HEK293 (cell line): ENCODE results near the gene CACNA1C.

ENCODE experiments used
- CTCF ChIA-PET: fragments of 350-600 bp; formaldehyde crosslinking; extraction: SDS; loops from one replicate; lab custom pipeline; 2021; ENCODE audit warnings: antibody characterized with exemption; lab: Yijun Ruan, JAX
- POLR2A ChIA-PET: fragments of 300-600 bp; formaldehyde crosslinking; extraction: SDS; loops from one replicate; lab custom pipeline; 2020; ENCODE audit warnings: antibody characterized with exemption, inconsistent platforms; lab: Yijun Ruan, JAX
- H3K27ac ChIP-seq: fragments of 200-500 bp; sonication (Bioruptor generic); 2 replicates; pipeline ENCODE4 v1.5.1; 2014; ENCODE audit warnings: low read depth, low read length, control low read depth, inconsistent platforms; ENCODE audit errors: extremely low read depth
- H3K36me3 ChIP-seq, 2 experiments: fragments of 200-500 bp in 1 of 2; sonication (Bioruptor generic) in 1 of 2; 1 replicate in 1 of 2; 2 replicates in 1 of 2; pipeline ENCODE4 v1.5.1; 2014 to 2017; ENCODE audit warnings: inconsistent platforms in 2 of 2, low read length in 2 of 2; ENCODE audit not compliant: control insufficient read depth in 2 of 2, insufficient read depth in 1 of 2
- H3K4me1 ChIP-seq: fragments of 200-500 bp; sonication (Bioruptor generic); 2 replicates; pipeline ENCODE4 v1.5.1; 2014; ENCODE audit warnings: mild to moderate bottlenecking, low read length, inconsistent platforms; ENCODE audit not compliant: control insufficient read depth, insufficient read depth
- H3K4me3 ChIP-seq: 2 replicates; pipeline ENCODE4 v1.5.1; 2011; ENCODE audit warnings: low read depth, mild to moderate bottlenecking, control low read depth, low read length, moderate library complexity
- H3K9me3 ChIP-seq: fragments of 200-500 bp; sonication (Bioruptor generic); 2 replicates; pipeline ENCODE4 v1.5.1; 2014; ENCODE audit warnings: low read depth, low read length, inconsistent platforms; ENCODE audit not compliant: control insufficient read depth, insufficient read depth
- BCL6B ChIP-seq: fragments of 450-650 bp; formaldehyde crosslinking; IDR thresholded peaks from 2 replicates; pipeline ENCODE4 v1.5.1; 2017; ENCODE audit warnings: missing biosample characterization, missing genetic modification characterization
- REST ChIP-seq: fragments of 450-650 bp; formaldehyde crosslinking; IDR thresholded peaks from 2 replicates; pipeline ENCODE4 v1.5.1; 2016; ENCODE audit warnings: missing biosample characterization, missing genetic modification characterization
- SP3 ChIP-seq: fragments of 450-650 bp; formaldehyde crosslinking; IDR thresholded peaks from 2 replicates; pipeline ENCODE4 v1.5.1; 2016; ENCODE audit warnings: missing biosample characterization, missing genetic modification characterization
- ZBTB8A ChIP-seq: fragments of 450-650 bp; formaldehyde crosslinking; IDR thresholded peaks from 2 replicates; pipeline ENCODE4 v1.5.1; 2016; ENCODE audit warnings: missing biosample characterization, missing genetic modification characterization
- ZFP41 ChIP-seq: fragments of 450-650 bp; formaldehyde crosslinking; IDR thresholded peaks from 2 replicates; pipeline ENCODE4 v1.5.1; 2016; ENCODE audit warnings: missing biosample characterization, missing genetic modification characterization, borderline replicate concordance
- ZNF121 ChIP-seq: fragments of 450-650 bp; formaldehyde crosslinking; IDR thresholded peaks from 2 replicates; pipeline ENCODE4 v1.5.1; 2016; ENCODE audit warnings: missing biosample characterization, missing genetic modification characterization
- ZNF16 ChIP-seq: fragments of 450-650 bp; formaldehyde crosslinking; IDR thresholded peaks from 2 replicates; pipeline ENCODE4 v1.5.1; 2016; ENCODE audit warnings: low read depth, missing biosample characterization, missing genetic modification characterization
- ZNF311 ChIP-seq: fragments of 450-650 bp; formaldehyde crosslinking; IDR thresholded peaks from 2 replicates; pipeline ENCODE4 v1.5.1; 2017; ENCODE audit warnings: missing biosample characterization, missing genetic modification characterization, borderline replicate concordance
- ZNF426 ChIP-seq: fragments of 450-650 bp; formaldehyde crosslinking; IDR thresholded peaks from 2 replicates; pipeline ENCODE4 v1.5.1; 2017; ENCODE audit warnings: missing biosample characterization, missing genetic modification characterization, mild to moderate bottlenecking, inconsistent platforms, moderate library complexity
- ZNF513 ChIP-seq: fragments of 450-650 bp; IDR thresholded peaks from 2 replicates; pipeline ENCODE4 v1.5.1; 2018; ENCODE audit warnings: missing biosample characterization, missing genetic modification characterization
- ZNF639 ChIP-seq: fragments of 450-650 bp; formaldehyde crosslinking; IDR thresholded peaks from 2 replicates; pipeline ENCODE4 v1.5.1; 2016; ENCODE audit warnings: missing biosample characterization, missing genetic modification characterization
- ZNF664 ChIP-seq: fragments of 450-650 bp; formaldehyde crosslinking; IDR thresholded peaks from 2 replicates; pipeline ENCODE4 v1.5.1; 2016; ENCODE audit warnings: missing biosample characterization, missing genetic modification characterization
- ZSCAN18 ChIP-seq: fragments of 450-650 bp; formaldehyde crosslinking; IDR thresholded peaks from 2 replicates; pipeline ENCODE4 v1.5.1; 2016; ENCODE audit warnings: missing biosample characterization, missing genetic modification characterization
- TF ChIP-seq, protein P1 (sequence below): fragments of 450-650 bp; formaldehyde crosslinking; IDR thresholded peaks from 2 replicates; pipeline ENCODE4 v1.5.1; 2016; ENCODE audit warnings: missing biosample characterization, missing genetic modification characterization, low read depth
- TF ChIP-seq, protein P2 (sequence below): fragments of 450-650 bp; formaldehyde crosslinking; IDR thresholded peaks from 2 replicates; pipeline ENCODE4 v1.5.1; 2016; ENCODE audit warnings: missing biosample characterization, missing genetic modification characterization
- TF ChIP-seq, protein P3 (sequence below): fragments of 450-650 bp; formaldehyde crosslinking; IDR thresholded peaks from 2 replicates; pipeline ENCODE4 v1.5.1; 2016; ENCODE audit warnings: missing biosample characterization, missing genetic modification characterization

The CACNA1C gene

DNA sequence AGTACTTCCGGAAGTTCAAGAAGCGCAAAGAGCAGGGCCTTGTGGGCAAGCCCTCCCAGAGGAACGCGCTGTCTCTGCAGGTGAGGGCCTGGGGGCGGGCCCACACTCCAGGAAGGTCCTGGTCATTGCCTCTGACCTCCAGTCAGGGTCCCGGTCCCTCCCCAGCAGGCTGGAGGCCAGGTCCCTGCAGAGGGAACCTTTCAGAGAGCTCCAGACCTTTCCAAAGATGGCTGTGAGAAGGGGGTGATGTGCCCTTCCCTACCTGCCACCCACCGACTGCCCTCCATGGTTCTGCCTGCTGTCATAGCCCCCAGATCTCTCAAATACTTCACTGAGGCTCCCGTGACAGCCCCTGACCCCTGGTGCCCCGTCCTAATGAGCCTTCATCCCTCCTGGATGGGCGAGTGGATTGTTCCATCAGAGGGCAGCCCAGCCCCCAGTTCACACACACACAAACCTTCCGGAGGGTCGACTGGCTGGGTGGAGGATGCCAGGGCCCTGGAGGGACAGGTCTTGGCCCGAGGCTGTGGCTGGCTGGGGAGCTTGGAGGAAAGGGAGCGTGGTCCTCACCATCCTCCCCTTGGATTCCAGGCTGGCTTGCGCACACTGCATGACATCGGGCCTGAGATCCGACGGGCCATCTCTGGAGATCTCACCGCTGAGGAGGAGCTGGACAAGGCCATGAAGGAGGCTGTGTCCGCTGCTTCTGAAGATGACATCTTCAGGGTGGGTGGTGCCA, 624.5 kb downstream of the CACNA1C start (continued):
- TF ChIP-seq ZNF426 = no peak
- TF ChIP-seq ZNF16 = no peak
- no peak for TF ChIP-seq ZSCAN18 (tag by site-specific recombination)
- TF ChIP-seq ZNF639 (tag by site-specific recombination) = no peak
- TF ChIP-seq, protein P1, sequence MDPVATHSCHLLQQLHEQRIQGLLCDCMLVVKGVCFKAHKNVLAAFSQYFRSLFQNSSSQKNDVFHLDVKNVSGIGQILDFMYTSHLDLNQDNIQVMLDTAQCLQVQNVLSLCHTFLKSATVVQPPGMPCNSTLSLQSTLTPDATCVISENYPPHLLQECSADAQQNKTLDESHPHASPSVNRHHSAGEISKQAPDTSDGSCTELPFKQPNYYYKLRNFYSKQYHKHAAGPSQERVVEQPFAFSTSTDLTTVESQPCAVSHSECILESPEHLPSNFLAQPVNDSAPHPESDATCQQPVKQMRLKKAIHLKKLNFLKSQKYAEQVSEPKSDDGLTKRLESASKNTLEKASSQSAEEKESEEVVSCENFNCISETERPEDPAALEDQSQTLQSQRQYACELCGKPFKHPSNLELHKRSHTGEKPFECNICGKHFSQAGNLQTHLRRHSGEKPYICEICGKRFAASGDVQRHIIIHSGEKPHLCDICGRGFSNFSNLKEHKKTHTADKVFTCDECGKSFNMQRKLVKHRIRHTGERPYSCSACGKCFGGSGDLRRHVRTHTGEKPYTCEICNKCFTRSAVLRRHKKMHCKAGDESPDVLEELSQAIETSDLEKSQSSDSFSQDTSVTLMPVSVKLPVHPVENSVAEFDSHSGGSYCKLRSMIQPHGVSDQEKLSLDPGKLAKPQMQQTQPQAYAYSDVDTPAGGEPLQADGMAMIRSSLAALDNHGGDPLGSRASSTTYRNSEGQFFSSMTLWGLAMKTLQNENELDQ (tag by site-specific recombination) = no peak

DNA sequence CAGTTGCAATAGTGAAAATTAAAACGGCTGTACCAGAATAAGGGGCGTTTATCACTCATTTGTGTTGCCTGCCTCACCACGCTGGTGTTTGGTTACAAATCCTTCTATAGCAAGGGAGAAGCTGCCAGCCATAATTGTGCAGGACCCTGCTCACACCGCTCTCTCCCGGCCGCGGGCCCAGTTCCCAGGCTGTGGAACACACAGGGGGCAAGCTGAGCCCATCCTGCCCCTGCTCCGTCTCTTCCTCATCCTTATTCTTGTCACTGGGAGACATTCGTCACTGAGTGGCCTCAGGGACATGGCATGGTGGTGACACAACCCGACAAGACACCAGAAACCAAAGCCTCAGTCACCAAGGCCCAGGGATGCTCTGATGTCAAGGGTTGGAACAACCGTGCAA, 625.6 kb downstream of the CACNA1C start:
- Histone ChIP-seq H3K4me3 (no peak overlapping the region), H3K36me3 (no peaks in the 10 kb centered on the region), H3K4me1 (no peaks in the 10 kb centered on the region), H3K27ac (no peak overlapping the region), H3K9me3 (no peaks in the 10 kb centered on the region)
- ChIA-PET POLR2A (no interaction called here), CTCF (no interaction called here)
- TF ChIP-seq BCL6B (tag by site-specific recombination) (no peak), ZNF311 (tag by site-specific recombination) (no peak), ZNF121 (tag by site-specific recombination) (no peak), ZBTB8A (tag by site-specific recombination) (no peak), ZNF664 (tag by site-specific recombination) (no peak), ZNF513 (tag by site-specific recombination) (no peak), REST (tag by site-specific recombination) (no peak), SP3 (tag by site-specific recombination) (no peak), ZFP41 (tag by site-specific recombination) (no peak)
- TF ChIP-seq, protein P2, sequence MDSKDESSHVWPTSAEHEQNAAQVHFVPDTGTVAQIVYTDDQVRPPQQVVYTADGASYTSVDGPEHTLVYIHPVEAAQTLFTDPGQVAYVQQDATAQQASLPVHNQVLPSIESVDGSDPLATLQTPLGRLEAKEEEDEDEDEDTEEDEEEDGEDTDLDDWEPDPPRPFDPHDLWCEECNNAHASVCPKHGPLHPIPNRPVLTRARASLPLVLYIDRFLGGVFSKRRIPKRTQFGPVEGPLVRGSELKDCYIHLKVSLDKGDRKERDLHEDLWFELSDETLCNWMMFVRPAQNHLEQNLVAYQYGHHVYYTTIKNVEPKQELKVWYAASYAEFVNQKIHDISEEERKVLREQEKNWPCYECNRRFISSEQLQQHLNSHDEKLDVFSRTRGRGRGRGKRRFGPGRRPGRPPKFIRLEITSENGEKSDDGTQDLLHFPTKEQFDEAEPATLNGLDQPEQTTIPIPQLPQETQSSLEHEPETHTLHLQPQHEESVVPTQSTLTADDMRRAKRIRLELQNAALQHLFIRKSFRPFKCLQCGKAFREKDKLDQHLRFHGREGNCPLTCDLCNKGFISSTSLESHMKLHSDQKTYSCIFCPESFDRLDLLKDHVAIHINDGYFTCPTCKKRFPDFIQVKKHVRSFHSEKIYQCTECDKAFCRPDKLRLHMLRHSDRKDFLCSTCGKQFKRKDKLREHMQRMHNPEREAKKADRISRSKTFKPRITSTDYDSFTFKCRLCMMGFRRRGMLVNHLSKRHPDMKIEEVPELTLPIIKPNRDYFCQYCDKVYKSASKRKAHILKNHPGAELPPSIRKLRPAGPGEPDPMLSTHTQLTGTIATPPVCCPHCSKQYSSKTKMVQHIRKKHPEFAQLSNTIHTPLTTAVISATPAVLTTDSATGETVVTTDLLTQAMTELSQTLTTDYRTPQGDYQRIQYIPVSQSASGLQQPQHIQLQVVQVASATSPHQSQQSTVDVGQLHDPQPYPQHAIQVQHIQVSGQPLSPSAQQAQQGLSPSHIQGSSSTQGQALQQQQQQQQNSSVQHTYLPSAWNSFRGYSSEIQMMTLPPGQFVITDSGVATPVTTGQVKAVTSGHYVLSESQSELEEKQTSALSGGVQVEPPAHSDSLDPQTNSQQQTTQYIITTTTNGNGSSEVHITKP = no peak
- TF ChIP-seq, protein P3, sequence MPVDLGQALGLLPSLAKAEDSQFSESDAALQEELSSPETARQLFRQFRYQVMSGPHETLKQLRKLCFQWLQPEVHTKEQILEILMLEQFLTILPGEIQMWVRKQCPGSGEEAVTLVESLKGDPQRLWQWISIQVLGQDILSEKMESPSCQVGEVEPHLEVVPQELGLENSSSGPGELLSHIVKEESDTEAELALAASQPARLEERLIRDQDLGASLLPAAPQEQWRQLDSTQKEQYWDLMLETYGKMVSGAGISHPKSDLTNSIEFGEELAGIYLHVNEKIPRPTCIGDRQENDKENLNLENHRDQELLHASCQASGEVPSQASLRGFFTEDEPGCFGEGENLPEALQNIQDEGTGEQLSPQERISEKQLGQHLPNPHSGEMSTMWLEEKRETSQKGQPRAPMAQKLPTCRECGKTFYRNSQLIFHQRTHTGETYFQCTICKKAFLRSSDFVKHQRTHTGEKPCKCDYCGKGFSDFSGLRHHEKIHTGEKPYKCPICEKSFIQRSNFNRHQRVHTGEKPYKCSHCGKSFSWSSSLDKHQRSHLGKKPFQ (tag by site-specific recombination) = no peak
